Neuronal stem cell (in vitro differentiated cells): ENCODE measurements around the gene CCL1.

Experiments used
- DNase-seq: peaks from one replicate; pipeline ENCODE4 v3.0.0-alpha.2; 2013; ENCODE audit warnings: low spot score
- H2AFZ ChIP-seq: one replicate; pipeline ENCODE4 v1.6.1; 2013; ENCODE audit warnings: mild to moderate bottlenecking, low read length, inconsistent platforms
- H2AK5ac ChIP-seq: 2 replicates; pipeline ENCODE4 v1.6.1; 2013; ENCODE audit warnings: low read depth, mild to moderate bottlenecking, inconsistent platforms, low read length, moderate library complexity, mixed read lengths
- H2BK120ac ChIP-seq: 2 replicates; pipeline ENCODE4 v1.6.1; 2013; ENCODE audit warnings: low read depth, mild to moderate bottlenecking, inconsistent platforms, low read length, moderate library complexity, mixed read lengths
- H2BK12ac ChIP-seq: one replicate; pipeline ENCODE4 v1.6.1; 2013; ENCODE audit warnings: low read length, inconsistent platforms
- H2BK15ac ChIP-seq: 2 replicates; pipeline ENCODE4 v1.6.1; 2013; ENCODE audit warnings: mild to moderate bottlenecking, low read length, inconsistent platforms, mixed read lengths
- H2BK5ac ChIP-seq: one replicate; pipeline ENCODE4 v1.6.1; 2013; ENCODE audit warnings: inconsistent platforms, mild to moderate bottlenecking, low read length, moderate library complexity
- H3K14ac ChIP-seq: one replicate; pipeline ENCODE4 v1.6.1; 2013; ENCODE audit warnings: low read length, inconsistent platforms
- H3K18ac ChIP-seq: 2 replicates; pipeline ENCODE4 v1.6.1; 2013; ENCODE audit warnings: low read length, inconsistent platforms
- H3K23ac ChIP-seq: 2 replicates; pipeline ENCODE4 v1.6.1; 2013; ENCODE audit warnings: low read depth, mild to moderate bottlenecking, mixed read lengths, low read length, inconsistent platforms; ENCODE audit not compliant: poor library complexity
- H3K27ac ChIP-seq: replicated peaks from 3 replicates; pipeline ENCODE4 v1.5.1; 2013; ENCODE audit warnings: low read length, inconsistent platforms
- H3K27me3 ChIP-seq, 3 experiments: 2 replicates each; pipeline ENCODE4 v1.6.1; 2013; ENCODE audit warnings: low read length in 3 of 3, mild to moderate bottlenecking in 2 of 3, inconsistent platforms in 1 of 3, low read depth in 1 of 3, mixed read lengths in 1 of 3, moderate library complexity in 1 of 3; ENCODE audit not compliant: control insufficient read depth in 3 of 3, insufficient read depth in 3 of 3
- H3K36me3 ChIP-seq, 2 donors: replicated peaks in 1 of 2; 2 replicates each; pipeline ENCODE4 v1.6.1; 2013; ENCODE audit warnings: low read length in 2 of 2; ENCODE audit not compliant: control insufficient read depth in 2 of 2, insufficient read depth in 2 of 2
- H3K4ac ChIP-seq: 2 replicates; pipeline ENCODE4 v1.6.1; 2013; ENCODE audit warnings: inconsistent platforms, mild to moderate bottlenecking, low read length, moderate library complexity
- H3K4me1 ChIP-seq, 2 donors: 1 replicate in 1 of 2; 2 replicates in 1 of 2; pipeline ENCODE4 v1.6.1; 2013; ENCODE audit warnings: low read length in 2 of 2, low read depth in 1 of 2; ENCODE audit not compliant: control insufficient read depth in 2 of 2, insufficient read depth in 1 of 2
- H3K4me2 ChIP-seq: one replicate; pipeline ENCODE4 v1.6.1; 2013; ENCODE audit warnings: mild to moderate bottlenecking, low read length, inconsistent platforms; ENCODE audit not compliant: insufficient read depth, poor library complexity, severe bottlenecking
- H3K4me3 ChIP-seq, 2 donors: 2 replicates each; pipeline ENCODE4 v1.5.1; 2013; ENCODE audit warnings: low read length in 2 of 2, mild to moderate bottlenecking in 2 of 2, inconsistent platforms in 1 of 2, moderate library complexity in 1 of 2
- H3K79me1 ChIP-seq: one replicate; pipeline ENCODE4 v1.6.1; 2013; ENCODE audit warnings: low read depth, mild to moderate bottlenecking, inconsistent platforms, low read length, moderate library complexity
- H3K9ac ChIP-seq: one replicate; pipeline ENCODE4 v1.6.1; 2013; ENCODE audit warnings: mild to moderate bottlenecking, low read depth, low read length, inconsistent platforms; ENCODE audit not compliant: poor library complexity
- H3K9me3 ChIP-seq, 2 donors: replicated peaks in 1 of 2; 2 replicates each; pipeline versions ENCODE3 to v1.6.1; 2013; ENCODE audit warnings: low read length in 2 of 2, mild to moderate bottlenecking in 2 of 2, inconsistent platforms in 1 of 2, low read depth in 1 of 2, mixed read lengths in 1 of 2, moderate library complexity in 1 of 2; ENCODE audit not compliant: control insufficient read depth in 2 of 2, insufficient read depth in 1 of 2
- H4K8ac ChIP-seq: one replicate; pipeline ENCODE4 v1.6.1; 2013; ENCODE audit warnings: low read depth, mild to moderate bottlenecking, inconsistent platforms, low read length, moderate library complexity
- H4K91ac ChIP-seq: one replicate; pipeline ENCODE4 v1.6.1; 2013; ENCODE audit warnings: low read length, low read depth, mild to moderate bottlenecking, inconsistent platforms; ENCODE audit not compliant: poor library complexity
- WGBS, 2 donors: extraction: QIAGEN DNeasy Blood & Tissue Kit; methylation state at CpG; one replicate each; pipeline ENCODE4 v1.1.7; 2013; ENCODE audit warnings: missing lambda C conversion rate in 2 of 2, mixed read lengths in 1 of 2; ENCODE audit not compliant: insufficient read length in 2 of 2, insufficient replicate concordance in 1 of 2; ENCODE audit errors: extremely low coverage in 2 of 2; 5-methylcytosine and 5-hydroxymethylcytosine counted together

The CCL1 gene

DNA sequence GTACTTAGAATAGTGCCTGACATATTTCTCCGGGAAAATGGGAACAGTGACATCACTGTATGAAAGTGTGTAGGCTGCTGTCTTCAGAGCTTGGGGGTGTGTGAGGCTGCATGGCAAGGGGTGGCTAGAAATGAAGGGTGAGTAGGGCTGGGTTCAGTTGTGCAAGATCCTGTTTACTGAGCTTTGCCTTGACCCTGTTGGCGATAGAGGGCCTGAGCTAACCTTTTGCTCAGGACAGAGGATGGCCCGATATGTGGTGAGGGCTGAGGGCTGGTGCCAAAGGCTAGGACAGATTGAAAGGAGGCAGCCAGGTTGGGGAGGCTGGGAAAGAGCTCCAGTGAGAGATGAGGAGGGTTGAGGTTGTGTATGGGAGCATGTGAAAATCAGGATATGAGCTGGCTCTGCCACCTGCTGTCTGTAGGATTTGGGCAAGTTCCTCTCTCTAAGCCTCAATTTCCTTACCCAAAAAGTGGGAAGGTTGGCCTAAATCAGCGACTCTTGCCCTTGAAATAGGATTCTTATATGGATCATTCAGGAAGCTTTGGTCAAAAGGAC lies 6.0 kb upstream of the CCL1 start:
- Histone ChIP-seq H2BK12ac (no peak overlapping the region), H3K36me3 (no peaks in the 10 kb centered on the region), H2BK15ac (no peak overlapping the region), H4K8ac (no peak overlapping the region), H3K18ac (no peak overlapping the region), H2AK5ac (no peak overlapping the region), H3K79me1 (no peaks in the 10 kb centered on the region), H3K4me1 (no peaks in the 10 kb centered on the region), H3K27me3 (no peaks in the 10 kb centered on the region), H3K27ac (no peak overlapping the region), H3K14ac (peak overlapping the region; percentile 11), H3K4ac (no peak overlapping the region), H3K4me2 (no peak overlapping the region), H4K91ac (no peak overlapping the region), H3K23ac (no peak overlapping the region), H2BK5ac (no peak overlapping the region), H3K9ac (no peak overlapping the region), H3K4me3 (no peak overlapping the region), H2BK120ac (no peak overlapping the region), H2AFZ (no peak overlapping the region), H3K9me3 (no peaks in the 10 kb centered on the region)
- no CpG with 5 or more reads among the region's 4 CpGs for WGBS, 2 donors
- no peak for DNase-seq

DNA sequence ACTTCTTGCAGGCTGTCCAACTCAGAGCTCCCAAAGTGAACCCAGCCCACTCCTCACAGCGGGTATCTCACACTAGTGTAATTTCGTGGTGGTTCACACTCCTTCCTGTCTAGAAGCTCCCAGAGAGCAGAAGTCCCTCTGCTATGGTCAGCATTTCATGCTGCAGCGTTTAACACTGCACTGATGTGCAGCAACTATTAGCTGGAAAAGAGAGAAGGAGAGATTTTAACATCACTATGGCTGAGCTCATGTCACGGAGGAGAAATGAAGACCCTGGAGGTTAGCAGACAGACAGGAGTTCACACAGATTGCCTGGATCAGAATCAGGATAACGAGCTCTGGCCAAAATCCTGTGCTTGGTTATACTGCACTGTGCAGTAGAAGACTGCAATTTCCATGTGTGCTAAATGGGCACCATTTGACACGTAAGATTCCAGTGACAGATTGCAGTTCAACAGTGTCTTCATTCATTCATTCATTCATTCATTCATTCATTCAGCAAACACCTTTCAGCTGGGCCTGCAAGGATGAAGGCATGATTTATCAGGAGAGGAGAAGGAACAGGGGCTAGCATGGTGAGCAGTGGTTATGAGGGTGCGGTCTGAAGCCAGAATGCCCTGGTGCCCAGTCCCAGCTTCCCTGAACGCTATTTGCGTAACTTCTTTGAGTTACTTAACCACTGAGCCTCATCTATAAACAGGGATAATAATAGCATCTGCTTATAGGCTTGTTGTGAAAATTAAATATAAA lies 5.3 kb upstream of the CCL1 start:
- Histone ChIP-seq H3K9me3 (no peaks in the 10 kb centered on the region), H4K91ac (no peak overlapping the region)
- WGBS, 2 donors, result no CpG with 5 or more reads among the region's 9 CpGs

DNA sequence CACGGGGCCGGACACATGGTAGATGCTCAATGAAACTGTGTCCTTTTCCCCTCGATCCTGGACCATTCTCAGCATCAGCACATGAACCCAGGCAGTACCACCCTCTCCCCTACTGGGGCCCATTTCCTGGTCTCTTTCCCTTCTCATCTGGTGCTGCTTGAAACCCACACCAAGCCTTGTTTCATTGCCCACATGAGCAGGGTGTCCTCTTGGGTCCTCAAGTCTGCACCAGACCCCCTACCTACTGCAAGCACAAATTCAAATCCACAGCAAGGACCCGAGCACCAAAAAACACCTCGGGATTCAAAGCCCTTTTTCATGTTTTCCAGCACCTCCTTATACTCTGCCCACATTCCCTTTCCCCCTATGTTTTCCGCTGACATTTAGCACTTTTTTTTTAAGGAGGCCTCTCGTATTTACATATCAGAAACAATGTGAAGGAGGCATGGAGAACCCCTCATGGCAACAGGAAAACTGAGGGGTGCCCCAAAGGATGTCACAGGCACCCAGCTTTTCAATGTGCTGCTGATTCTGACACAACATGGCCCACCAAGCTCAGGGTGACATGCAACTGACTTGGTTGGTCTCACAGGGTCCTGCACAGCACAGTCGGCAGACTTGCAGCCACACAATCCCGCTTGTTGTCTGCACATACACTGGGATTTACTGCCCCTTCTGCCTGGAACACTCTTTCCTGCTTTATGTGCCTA lies 4.6 kb upstream of the CCL1 start:
- H3K9ac ChIP-seq, result no peak overlapping the region
- no peaks in the 10 kb centered on the region for H3K79me1 ChIP-seq
- H2AFZ ChIP-seq, result no peak overlapping the region
- H3K4me2 ChIP-seq, result no peak overlapping the region
- no peak overlapping the region for H3K4me3 ChIP-seq
- H3K36me3 ChIP-seq, result no peaks in the 10 kb centered on the region
- no peak overlapping the region for H3K18ac ChIP-seq
- H3K27ac ChIP-seq, result no peak overlapping the region
- no peak overlapping the region for H2BK120ac ChIP-seq
- DNase-seq, result no peak
- H2BK15ac ChIP-seq, result no peak overlapping the region
- H2BK12ac ChIP-seq, result no peak overlapping the region
- H4K91ac ChIP-seq, result no peak overlapping the region
- H3K14ac ChIP-seq, result no peak overlapping the region
- H3K4ac ChIP-seq, result no peak overlapping the region
- H2AK5ac ChIP-seq, result peak overlapping the region; percentile 36
- WGBS, 2 donors, result no CpG with 5 or more reads among the region's 9 CpGs
- no peak overlapping the region for H2BK5ac ChIP-seq
- H3K9me3 ChIP-seq, result no peaks in the 10 kb centered on the region
- H3K4me1 ChIP-seq, result no peaks in the 10 kb centered on the region
- no peaks in the 10 kb centered on the region for H3K27me3 ChIP-seq
- H4K8ac ChIP-seq, result no peak overlapping the region
- no peak overlapping the region for H3K23ac ChIP-seq

More for the DNA sequence above, 5.3 kb upstream of the CCL1 start:
- Histone ChIP-seq H3K9ac (no peak overlapping the region), H2BK120ac (no peak overlapping the region), H2BK15ac (no peak overlapping the region), H3K18ac (no peak overlapping the region), H3K79me1 (no peaks in the 10 kb centered on the region), H2BK5ac (no peak overlapping the region), H4K8ac (no peak overlapping the region), H3K4me2 (no peak overlapping the region), H3K14ac (no peak overlapping the region), H3K27ac (no peak overlapping the region), H3K4ac (no peak overlapping the region), H3K23ac (no peak overlapping the region), H2BK12ac (no peak overlapping the region), H3K4me3 (no peak overlapping the region), H3K36me3 (no peaks in the 10 kb centered on the region), H3K4me1 (no peaks in the 10 kb centered on the region), H2AFZ (no peak overlapping the region), H3K27me3 (no peaks in the 10 kb centered on the region), H2AK5ac (no peak overlapping the region)
- no peak for DNase-seq

DNA sequence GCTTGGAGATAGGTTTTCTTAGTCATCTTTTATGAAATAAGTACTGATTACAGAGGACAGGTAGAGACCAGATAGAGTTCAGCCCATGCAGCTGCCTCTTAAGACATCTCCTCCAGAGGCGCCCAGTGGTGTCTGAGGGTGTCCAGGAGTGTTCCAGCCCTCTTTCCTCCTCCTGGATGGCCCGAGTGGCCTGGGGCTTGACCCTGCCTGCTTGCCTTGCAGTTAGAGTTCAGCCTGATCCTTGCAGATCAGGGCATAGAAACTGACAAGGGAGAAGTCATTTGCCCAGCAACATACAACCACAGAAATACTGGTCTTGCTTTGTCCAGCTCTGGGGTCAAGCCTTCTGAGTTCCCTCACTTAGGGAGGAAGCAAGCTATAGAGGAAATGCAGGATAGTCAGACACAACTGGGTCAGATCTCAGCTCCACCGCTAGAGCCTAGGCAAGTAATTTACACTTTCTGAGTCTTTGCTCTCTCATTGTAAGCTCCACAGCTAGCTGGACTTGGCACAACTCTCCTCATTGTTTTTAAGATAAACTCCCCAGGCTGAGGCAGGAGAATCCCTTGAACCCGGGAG lies 3.6 kb upstream of the CCL1 start:
- Histone ChIP-seq H2BK15ac (no peak overlapping the region), H4K8ac (no peak overlapping the region), H2BK5ac (no peak overlapping the region), H2BK120ac (no peak overlapping the region), H3K4me1 (no peaks in the 10 kb centered on the region), H3K9ac (no peak overlapping the region), H3K14ac (no peak overlapping the region), H3K9me3 (no peaks in the 10 kb centered on the region), H3K27me3 (no peaks in the 10 kb centered on the region), H3K79me1 (no peaks in the 10 kb centered on the region), H3K23ac (no peak overlapping the region), H3K27ac (no peak overlapping the region), H3K4me2 (no peak overlapping the region), H4K91ac (no peak overlapping the region), H3K4me3 (no peak overlapping the region), H2AFZ (no peak overlapping the region), H3K4ac (no peak overlapping the region), H2BK12ac (no peak overlapping the region), H3K18ac (no peak overlapping the region), H3K36me3 (no peaks in the 10 kb centered on the region), H2AK5ac (no peak overlapping the region)
- DNase-seq, result no peak
- no CpG with 5 or more reads among the region's 4 CpGs for WGBS, 2 donors
